Measurements from ENCODE around the gene AIMP2.

DNA sequence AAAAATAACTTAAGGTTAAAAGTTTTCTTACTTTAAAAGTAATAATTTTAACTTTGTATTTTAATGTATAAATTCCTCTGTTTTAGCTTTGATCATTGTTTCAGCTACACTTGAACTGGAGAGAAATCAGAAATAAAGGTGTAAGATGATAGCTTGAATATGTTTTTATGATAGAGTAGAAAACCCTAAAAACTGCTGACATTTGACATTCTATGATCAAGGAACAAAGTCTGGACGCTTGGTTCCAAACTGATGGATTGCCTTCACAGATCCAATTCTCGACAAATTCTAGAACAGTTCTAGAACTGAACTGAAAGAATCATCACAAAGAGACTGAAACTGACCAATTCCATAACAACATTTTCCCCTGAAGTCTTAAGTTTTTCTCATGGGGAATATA lies 21.9 kb downstream of the AIMP2 start, which contains the start of gene ANKRD61:
- no peak for TF ChIP-seq EZH2 (IDR thresholded peaks at IDR 0.05; ENCODE audit: borderline replicate concordance, low read length)
- TF ChIP-seq CTCF (IDR thresholded peaks at IDR 0.05; ENCODE audit: low read length): no peak

Measured in OCI-LY1 (cell line).